ENCODE data around the gene RER1.

The RER1 gene, protein sequence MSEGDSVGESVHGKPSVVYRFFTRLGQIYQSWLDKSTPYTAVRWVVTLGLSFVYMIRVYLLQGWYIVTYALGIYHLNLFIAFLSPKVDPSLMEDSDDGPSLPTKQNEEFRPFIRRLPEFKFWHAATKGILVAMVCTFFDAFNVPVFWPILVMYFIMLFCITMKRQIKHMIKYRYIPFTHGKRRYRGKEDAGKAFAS
- 144 to 148 reads per million in 2 donors for total RNA-seq

DNA sequence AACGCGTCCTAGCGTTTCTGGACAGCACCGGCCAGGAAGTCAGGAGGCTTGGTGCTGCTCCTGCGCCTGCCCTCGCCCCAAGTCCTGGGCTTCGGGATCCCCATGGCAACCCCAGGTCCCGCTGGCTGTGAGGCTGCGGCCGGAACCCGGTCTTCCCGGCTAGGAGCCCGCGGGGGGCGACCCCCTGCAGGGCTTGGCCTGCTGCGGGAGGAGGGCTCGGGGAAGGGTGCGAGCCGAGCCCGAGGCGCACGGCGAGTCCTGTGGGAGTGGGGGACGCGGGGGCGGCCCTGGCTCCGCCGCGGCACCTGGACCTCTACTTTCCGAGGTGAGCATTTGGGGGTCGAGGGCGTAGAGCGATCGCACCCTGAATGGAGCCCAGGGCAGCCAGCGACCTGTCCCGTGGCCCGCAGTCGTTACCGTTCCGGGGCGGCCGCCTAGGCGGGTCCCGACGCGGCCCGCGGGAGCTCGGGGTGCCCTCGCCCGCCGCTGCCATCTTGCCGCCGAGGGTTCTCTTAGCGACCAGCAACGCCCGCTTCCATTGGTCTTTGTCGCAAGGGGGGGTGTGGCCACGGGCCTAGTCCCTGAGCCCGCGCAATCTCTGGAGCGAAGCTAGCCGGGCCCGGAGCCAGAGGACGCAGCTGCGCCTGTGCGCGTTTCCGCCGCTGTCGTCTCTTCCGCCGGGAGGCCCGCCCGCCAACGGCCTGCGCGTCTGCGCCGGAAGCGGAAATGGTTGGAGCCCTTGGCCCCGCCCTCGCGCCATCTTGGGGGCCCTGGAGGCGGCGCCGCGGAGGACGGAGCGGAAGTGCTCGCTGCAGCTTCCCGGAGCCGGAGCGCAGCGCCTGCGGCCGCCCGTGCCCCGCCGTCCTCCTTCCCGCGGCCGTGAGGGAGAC is at the start of gene RER1, which contains the start of gene MORN1:
RER1 (plus strand) TSS at position 801 of the 890 bp plus-strand sequence. CDS start 3,950 bp downstream, outside the sequence.
MORN1 (minus strand) TSS at position 514 of the 890 bp plus-strand sequence; CDS start at position 493, 21 bp downstream.
- peak; percentile 98 for DNase-seq

DNA sequence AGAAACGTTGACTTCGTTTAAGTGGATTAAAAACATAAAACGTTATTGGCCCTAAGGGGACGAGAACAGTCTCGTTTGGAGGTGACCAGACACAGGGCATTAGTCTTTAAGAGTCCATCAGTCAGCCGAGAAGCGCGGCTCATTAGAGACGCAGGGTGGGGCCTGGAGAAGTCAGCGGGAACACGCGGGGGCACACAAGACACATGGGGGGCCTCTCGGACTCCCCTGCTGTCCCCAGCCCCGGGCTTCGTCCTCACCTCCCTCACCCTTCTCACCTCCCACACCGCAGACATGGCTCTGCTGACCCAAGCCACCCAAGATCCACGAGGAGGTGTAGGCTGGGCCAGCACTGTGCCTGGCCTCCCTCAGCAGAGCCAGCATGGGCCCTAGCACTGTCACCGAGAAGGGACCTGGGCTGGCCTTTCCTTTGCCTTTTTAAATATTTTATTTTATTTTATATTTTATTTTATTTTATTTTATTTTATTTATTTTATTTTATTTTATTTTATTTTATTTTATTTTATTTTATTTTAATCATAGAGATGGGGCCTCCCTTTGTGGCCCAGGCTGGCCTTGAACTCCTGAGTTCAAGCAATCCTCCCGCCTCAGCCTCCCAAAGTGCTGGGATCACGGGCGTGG is 49.1 kb upstream of the RER1 start:
- DNase-seq, result no peak

DNA sequence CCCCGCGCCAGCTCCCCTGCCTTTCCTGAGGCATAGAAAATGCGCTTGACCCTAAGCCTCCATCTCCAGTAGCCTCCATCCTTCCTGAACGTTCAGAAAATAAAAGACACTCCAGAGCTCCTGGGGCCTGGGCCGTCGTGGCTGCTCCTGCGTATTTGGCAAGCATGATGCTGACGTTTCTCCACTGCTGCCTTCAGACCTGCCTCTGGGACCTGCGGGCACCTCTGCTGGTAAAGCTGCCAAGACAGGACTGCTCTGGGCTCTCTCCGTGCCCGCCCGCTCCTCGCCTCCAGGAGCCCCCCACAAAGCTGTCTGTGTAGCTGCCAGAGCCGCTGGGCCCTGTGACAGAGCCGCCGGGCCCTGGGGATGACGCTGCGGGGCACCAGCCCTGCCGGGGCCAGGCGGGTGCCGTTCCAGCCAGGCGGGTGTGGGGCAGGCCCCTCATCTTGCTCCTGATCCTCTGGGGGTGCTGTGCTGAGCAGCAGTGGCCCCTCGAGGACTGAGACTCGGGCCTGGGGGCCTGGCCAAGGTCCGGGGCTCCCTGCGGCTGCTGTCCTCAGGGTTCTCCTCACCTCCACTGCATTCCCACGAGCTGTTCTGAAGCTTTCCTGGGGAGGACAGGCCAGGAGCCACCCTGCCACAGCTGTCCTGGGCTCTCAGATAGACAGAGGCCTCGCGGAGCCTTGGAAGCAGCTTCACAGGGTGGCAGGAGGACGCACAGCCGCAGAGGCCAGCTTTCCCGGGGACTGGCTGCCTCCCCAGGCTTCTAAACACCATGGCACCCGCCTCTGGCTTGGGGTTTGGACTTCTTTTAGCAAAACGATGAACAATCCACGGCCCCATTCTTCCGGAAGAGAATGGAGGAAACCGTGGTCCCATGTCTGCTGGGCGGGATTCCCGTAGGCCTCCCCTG is 48.4 kb upstream of the RER1 start:
- DNase-seq, result no peak

DNA sequence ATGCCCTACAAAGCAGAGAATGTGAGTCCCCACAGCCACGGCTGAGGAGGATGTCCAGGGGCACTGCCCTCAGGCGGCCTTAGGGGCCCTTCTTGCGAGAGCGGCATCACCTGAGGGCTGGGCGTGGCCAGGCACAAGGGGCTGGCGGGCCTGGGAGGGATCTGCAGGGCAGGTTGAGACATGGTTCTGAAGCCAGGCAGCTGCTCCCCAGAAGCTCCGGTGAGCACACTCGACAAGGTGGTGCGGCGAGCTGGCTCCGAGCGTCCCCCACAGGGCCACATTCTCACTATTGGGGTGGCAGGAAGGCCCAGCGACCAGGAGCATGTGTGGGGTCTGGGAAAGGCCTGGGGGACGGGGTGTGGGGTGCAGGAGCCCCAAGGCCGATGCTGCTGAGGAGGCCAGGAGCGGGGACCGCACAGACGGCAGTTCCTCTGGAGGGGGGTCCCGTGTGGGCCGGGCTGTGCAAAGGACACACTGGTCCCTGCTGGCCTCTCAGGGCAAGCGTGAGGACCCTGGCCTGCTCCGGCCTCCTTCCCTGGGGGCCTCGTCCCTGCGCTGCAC is 47.4 kb upstream of the RER1 start:
- no peak for DNase-seq

DNA sequence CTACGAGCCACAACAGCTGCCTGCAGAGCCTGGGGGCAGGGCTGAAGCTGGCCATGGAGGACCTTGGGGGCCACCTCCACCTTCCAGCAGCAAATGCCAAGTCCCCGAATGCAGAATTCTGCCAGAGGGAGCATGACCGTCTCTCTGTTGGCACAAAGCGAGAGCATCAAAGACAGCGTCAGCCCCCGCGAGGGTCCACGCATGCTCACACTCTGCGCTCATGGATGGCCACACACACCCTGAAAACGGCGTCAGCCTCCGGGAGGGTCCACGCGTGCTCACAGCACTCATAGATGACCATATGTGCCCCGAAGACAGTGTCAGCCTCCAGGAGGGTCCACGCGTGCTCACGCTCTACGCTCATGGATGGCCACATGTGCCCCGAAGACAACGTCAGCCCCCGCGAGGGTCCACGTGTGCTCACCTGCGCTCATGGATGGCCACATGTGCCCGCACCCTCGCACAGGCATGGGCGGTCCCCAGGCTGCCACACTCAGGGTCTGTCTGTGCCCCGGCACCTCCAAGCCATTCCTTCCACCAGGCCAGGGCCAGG is 46.8 kb upstream of the RER1 start:
- DNase-seq, result no peak

DNA sequence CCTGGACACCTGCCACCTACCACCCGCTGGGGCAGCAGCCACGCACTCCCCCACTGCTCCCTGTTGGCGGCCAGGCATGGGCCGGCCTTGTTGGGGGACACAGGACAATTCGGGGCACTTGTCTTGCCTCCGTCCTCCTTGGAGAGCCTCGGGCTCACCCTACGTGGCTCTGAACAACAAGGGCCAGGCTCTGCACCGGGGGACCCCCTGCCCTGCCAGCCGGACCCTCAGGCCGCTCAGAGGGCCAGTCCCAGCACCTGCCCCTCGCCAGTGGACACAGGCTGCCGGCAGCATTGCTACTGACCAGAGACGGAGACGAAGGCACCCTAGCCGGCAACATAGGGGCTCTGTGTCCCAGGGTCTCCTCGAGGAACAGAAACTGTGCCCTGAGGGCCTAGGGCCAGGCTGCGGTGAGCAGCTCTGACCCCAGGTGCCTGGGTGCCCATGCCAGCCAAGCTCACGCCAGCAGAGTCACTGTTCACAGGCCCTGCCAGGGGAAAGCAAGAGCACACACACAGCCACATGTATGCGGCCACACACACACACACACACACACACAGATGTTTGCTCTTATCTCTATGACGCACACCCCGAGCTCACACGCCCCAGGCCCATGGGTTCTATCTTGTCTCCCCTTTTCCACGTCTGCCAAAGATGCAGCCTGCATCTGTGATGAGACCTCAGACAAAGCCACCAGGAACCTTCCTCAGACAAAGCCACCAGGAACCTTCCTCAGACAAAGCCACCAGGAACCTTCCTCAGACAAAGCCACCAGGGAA is 46.2 kb upstream of the RER1 start:
- no peak for DNase-seq

DNA sequence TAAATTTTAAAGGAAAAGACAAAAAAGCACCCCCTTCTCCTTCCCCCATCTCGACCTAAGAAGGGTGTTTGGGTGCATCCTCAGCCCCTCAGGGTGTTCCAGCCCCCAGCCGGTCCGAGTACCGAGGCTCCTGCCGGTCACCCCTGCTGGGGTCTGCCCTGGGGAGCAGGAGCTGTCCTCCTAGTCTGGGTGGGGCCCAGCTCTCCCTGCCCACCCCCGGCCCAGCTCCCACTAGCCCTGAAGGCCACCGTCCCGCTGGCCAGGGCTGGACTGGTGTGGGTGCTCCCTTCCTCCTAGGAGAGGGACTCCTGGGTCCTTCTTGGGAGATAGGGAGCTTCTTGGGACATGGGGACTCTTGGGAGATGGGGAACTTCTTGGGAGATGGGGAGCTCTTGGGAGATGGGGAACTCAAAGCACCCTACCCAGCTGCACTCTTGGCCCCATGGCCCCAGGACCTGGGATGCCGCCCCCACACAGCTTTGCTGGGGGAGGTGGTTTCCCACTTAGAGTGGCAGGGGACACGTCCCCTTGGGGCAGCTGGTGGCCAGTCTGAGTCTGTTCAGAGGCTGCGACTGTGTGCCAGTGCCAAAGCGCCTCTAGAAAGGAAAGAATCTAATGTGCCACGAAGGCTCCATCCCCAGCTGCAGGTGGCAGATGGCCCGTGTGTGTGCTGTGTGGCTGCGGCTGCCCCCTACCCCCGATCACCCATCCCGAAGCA is 44.8 kb upstream of the RER1 start:
- DNase-seq, result no peak

DNA sequence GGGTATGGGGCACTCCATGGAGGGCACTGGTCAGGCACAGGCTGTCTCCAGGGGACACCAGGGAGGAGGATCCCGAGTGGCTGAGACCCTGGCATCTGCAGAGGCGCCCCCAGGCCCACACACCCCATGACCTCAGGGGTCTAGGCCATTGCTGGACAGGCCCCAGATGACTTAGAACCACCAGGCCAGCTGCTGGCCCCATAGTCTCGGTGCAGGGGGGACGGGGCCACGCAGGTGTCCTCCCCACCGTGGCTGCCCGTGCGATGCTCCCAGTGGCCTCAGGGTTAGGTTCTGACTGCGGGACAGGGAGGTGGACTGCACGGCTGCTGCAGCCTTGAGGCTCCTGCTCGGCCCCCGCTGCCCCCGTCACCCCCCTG is 44.2 kb upstream of the RER1 start:
- no peak for DNase-seq

DNA sequence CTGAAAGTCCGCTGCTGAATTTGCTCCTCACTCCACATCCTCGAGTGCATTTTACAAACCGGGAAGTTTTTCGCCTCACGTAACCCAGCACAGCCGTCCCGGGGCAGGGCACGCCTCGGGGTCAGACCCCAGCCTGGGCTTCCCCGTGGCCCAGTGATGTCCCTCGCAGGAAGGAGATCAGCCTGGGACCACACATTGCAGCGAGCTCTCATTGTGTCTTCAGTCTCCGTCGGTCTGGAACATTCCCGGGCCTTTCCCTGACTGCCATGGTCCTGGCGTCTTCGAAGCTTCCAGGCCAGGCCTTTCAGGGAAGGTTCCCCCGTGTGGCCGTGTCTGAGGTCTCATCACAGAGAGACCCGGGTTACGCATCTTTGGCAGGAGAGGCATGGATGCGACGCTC is 43.7 kb upstream of the RER1 start:
- no peak for DNase-seq

DNA sequence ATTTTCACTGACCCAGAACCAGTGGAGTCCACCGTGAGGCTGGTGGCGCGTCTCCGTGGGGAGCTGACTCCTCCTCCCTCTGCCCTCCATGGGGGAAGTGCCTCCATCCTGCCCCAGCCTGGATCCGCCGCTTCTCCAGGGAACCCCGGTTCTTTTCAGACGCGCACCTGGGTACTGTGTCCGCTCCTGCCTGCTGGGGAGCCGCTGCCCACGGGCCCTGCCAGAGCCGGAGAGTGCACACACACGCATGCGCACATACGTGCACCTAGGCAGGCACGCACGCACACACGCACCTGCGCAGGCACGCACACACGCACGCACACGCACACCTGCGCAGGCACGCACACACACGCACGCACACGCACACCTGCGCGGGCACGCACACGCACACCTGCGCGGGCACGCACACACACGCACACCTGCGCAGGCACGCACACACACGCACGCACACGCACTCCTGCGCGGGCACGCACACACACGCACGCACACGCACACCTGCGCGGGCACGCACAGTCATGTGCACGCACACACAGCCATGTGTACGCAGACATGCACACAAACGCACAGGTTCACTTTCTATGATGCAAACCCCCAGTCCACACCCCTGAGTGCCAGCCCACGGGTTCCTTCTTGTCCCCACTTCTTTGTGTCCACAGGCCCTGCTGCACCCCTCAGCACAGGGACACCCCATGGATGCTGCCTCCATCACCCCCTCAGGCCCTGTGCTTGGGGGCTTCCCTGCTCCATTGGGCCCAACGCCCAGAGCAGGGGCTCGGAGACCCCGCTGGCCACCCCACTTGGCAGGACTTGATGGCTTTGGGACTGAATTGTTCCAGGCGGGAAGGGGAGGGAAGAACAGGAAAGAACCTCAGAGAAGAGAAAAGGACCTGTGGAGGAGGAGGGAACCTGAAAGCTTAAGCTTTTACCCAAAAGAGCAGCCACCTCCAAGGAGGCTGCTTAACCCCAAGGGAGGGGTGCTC is 43.0 kb upstream of the RER1 start:
- DNase-seq, result no peak

DNA sequence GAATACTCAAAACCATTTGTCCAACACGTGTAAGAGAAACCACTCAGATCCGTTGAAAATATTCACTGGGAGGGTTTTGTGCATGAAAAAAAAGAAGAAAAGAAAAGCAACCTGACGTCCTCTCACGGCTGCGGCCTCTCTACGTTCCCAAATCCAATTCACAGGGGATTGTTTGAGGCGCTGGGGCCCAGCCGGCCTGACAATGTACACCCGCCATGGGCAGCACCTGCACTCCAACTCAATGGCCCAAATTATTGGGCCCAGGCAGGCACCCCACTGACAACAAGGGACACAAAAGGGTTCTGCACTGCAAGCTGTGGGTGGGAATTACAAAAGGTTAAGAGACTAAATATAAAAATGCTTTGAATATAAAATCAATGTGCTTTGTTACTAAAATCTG is 41.8 kb upstream of the RER1 start:
- no peak for DNase-seq

DNA sequence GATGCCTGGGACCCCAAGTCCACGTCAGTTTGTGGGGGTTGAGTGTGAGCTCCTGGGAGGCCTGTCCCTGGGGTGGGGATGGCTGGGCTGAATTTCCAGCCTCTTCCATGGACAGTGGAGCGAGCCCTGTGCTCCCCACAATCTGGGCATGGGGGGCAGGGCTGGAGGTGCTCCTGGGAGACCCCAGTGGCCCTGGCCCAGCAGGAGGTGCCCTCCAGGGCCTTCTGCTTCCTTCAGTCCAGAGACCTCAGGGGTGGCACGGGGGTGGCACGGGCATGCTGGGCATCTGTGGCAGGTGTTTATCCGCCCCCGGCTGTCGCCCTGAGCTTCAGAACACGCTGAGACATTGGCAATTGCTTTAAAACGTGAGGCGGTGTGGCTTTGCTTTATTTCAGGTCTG is 41.1 kb upstream of the RER1 start:
- DNase-seq, result no peak

DNA sequence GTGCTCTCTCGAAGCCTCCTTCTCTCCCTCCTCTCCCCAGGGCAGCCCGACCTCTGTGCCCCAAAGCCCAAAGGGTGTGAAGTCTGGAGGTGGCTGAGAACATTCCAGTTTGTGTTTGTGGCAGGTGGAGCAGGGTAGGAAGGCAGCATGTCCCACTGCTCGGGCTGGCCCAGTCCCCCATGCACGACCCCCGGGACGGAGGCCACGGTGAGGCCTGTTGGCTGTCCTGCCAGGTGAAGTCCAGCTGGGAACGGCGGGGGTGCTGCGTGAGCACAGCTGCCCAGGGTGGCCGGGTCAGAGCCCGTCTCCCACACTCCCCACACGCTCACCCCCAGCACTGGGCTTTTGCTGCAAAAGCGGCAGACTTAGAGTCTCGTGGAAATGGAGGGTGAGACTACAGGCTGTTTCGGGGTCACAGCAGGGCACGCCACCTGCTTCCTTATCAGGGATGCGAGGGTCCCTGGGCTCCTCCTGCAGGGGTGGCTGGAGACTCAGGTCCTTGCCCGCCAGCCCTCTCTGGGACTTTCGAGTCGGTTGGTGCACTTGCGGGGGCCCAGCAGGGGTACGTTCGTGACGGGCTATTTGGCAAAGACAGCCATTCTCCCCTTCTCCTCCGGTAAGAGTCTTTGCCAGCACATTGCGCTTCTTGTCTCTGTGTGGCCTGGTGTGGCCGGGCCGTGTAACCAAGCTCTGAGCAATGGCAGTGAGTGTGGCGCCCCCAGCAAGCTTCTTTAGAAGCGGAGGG is 40.6 kb upstream of the RER1 start:
- DNase-seq, result no peak

DNA sequence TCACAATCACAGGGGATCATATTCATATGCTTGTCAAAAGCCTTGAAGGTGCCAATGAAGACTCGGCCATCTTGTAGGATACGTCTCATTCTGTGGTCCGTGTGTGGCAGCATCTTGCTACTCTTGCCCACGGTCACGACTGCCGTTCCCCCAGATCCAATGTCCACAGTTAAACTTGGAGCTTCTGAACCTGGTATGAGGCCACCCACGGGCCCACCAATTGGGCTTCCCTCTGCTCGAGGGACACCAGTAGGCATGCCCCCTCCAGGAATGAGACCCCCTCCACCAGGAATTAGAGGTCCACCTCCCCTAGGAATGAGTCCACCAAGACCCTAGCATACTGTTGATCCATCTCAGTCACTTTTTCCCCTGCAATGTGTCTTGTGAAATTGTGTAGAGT is 39.9 kb upstream of the RER1 start:
- no peak for DNase-seq

DNA sequence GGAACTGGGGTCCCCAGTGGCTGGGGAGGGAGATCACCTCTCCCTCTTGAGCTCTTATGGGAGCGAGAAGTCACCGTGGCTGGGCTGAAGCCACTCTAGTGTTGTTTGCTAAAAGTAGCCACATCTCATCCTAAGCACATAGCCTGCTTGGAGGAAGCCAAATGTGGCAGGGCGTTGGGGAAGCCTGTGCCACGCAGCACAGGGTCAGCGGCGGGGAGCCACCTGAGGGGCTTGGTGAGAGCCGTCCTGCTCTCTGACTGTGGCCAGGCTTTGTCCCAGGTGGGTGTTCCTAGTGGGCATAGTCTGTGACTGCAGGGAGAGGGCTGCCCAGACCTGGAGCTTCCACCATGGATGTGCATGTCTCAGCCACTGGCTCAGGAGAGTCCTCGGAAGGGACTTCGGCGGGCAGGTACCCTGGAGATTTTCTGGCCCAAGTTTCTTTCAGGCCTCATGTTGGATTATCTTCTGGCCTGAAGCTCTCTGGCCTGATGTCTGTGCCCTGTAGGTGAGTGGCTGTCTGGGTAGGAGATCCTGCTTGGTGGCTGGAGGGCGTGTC is 39.2 kb upstream of the RER1 start:
- DNase-seq, result no peak

DNA sequence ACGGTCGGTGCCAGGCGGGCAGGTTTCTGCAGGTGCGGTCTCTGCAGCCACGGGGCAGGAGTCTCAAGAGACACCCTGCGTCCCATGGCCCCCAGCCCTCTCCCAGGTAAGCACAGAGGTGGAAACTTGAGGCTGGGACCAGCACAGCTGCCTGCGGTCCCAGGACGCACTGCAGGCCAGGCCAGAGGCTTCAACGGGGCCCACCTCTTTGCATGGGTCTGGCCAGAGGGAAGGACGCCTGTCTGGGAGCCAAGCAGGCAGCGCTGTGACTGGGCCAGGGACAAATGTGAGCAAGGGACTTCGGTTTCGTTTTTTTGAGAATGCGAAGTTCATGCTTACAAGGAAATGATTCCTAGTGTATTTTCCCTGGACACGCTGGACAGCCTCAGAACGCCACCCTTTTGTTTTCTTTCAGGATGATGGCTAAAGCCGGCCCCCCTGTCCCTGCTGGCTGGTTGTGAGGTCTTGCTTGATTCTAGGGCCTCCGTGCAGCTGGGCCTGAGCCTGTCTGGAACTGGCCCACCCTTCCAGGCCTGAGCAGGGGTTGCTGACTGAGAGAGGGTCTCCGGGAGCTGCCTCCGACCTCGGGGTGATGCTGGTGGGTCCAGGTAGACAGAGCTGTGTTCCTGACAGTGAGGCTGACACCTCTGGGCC is 38.6 kb upstream of the RER1 start:
- DNase-seq, result no peak
